OCI-LY3 (cell line): ENCODE results near the gene HOXB9.

Source experiments
- CTCF ChIP-seq: fragments of 200-600, 300-600 bp; sonication (generic); IDR thresholded peaks from 2 replicates; pipeline ENCODE4 v1.5.1; 2014; ENCODE audit warnings: antibody characterized with exemption, low read length, low read depth
- EZH2phosphoT487 ChIP-seq: fragments of 200-600 bp; shearing (Covaris generic); IDR thresholded peaks from 2 replicates; pipeline ENCODE4 v1.6.1; 2018; ENCODE audit warnings: antibody characterized with exemption, mixed run types, low read depth

GRCh38 chr17:48589060-48589830, 36.9 kb downstream of the HOXB9 start:
- TF ChIP-seq CTCF (no peak), EZH2phosphoT487 (no peak)
